NCI-H82 treated with DMSO at 0.1 percent for 48 hours (cell line): ENCODE data around the gene CES2.

Source experiments
- DNase-seq: peaks from one replicate; lab custom pipeline; 2025; ENCODE audit not compliant: unreplicated experiment; lab: John Stamatoyannopoulos, UW

The CES2 gene

DNA sequence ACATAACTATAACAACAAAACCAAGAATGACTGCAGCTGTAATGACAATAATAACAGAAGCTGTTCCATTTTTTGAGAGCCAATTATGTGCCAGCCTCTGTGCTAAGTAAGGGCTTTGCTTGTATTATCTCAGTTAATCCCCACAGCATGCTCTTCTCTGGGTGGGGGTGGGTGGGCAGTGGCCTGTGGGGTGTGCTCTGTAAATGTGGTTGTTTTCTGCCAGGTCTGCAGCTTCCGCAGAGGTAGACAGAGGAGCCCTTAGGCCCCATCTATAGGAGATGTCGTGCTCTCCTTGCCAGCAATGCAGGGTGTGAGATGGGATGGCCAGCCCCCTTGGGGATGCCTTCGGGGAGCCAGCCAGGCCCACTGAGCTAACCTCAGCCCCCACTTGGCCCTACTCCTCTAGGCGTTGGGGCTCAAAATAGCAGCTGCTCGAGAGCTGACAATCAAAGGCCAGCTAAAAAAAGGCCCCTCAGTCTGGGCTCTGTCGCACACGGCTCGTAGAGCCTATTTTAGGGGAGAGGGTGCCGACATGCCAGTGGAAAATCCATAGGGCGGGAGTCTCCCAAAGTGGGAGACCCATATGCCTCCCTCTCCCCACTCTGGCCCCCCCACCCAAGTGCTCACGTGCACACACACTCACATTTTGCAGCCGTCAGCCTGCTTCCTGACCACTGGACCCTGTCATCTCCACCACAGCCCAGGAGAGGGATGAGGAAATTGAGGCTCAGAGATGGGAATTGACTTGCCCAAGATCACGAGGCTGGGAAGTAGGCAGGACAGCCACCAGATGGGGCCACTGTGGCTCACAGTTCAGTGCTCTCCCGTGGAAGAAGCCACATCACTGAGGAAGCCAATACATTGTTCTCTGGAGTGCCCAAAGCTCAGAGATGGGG lies 32.4 kb upstream of the CES2 start:
- peak; percentile 48 for DNase-seq

DNA sequence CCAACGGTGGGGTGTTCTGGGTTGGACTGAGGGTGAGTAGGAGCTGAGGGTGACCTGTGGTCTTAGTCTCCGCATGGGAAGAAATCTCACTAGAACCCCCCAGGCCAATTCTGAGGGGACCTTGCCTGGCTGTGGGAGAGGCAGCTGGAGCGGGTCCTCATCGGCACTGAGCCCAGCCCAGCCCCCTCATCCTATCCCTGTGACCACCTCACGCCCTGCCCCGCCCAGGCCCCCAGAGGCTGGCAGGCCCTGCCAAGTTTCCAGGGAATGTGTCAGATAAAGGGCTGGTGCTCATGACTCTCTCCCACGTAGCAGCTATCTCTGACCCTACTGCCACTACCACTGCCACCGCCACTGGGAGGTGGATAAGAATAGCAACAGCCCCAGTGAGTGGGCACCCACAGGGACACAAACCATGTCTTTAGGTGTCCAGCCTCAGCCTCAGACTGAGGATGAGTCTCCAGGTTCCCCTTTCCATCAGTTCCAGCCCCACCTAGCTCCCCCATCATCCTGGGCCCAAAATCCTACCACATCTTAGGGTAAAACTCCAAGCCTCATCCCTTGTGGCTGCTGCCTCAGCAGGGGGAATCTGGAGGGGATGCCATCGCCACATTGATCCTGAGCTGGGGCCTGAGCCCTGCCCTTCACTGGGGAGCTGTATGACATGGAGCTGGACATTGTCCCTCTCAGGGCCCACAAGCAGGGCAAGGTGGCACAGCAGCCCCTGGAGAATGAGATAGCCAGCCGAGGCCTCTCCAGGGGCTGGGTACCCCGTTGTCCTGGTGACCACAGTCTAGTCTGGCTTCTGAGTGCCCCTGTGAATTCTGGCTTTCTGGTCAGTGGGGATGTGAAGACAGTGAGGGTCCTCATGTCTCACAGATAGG lies 31.5 kb upstream of the CES2 start:
- DNase-seq = no peak

- no peak for DNase-seq
These were observed 30.9 kb upstream of the CES2 start for GRCh38 chr16:66904428-66904845.

GRCh38 chr16:66904846-66905632 lies 30.3 kb upstream of the CES2 start:
- no peak for DNase-seq

DNA sequence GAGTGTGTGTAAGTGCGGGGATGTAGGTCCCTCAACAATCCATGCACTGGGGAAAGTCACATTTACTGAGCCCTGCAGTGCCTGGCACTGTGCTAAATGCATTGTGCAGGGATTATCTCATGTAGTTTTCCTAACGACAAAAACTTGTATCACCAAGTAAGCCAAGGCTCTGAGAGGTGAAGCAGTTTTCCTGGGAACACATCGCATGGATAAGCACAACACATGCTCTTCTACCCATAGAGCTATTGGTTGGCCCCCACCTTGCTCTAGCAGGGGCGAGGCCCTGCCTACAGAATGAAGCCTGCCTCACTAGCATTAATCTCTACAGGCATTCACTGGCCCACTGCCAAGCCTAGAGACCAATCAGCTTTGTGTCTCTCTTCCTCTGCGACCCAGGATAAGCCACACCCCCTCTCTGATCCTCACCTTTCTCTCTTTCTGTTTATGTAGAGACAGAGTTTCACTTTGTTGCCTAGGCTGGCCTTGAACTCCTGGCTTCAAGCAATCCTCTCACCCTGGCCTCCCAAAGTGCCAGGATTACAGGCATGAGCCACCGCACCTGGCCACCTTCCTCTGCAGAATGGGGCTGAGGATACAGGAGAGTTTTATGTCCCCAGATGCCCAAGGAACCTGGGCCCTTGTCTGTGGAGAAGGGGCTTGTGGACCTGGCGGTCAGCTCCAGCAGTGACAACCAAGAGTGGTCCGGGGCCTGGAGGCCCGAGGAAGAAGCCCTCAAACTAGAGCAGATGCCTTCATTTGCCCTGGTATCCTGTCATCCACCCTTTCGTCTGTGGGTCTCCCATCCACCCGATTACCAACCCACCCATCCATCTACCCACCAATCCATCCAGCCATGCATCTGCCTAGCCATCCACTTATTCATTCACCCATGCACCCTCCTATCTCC lies 29.4 kb upstream of the CES2 start:
- DNase-seq = peak; percentile 87

DNA sequence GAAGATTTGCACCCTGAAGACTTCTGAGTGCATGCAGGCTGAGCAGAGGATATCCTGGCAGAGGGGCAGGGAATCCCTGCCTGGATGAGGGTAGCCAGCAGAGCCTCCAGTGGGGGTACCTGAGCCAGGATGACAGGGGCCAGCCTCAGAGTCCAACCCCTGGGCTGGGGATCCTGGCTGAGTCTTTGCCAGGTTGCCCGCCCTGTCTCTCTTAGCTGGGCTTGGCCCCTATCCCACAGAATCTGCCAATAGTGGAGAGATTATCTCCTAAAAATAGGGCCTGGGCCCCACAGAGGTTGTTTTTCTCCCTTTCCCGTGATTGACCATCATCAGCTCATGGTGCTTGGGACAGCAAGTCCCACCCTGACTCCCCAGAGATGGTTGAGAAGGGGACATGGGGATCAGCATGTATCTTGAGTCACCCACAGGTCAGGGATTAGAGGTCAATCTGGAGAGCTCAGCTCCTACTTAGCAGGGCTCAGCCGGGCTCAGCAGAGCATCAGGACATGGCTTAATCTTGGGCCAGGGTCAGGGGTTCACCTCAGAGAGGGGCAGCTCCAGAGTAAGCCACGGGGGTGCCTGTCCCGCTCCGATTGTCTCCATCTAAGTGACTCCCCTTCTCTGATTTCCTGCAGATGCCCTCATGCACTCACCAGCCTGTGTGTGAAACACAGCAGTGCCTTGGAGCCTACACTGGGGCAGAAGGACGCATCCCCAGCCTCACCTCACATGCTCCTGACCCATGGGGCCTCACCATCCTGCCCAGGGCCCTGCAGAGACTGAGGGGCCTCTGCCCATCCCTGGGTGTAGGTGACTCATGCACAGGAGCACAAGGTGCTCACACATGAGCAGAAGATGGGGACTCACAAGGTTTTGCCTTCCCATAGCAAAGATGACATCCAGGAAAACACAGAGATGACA lies 28.1 kb upstream of the CES2 start:
- no peak for DNase-seq

DNA sequence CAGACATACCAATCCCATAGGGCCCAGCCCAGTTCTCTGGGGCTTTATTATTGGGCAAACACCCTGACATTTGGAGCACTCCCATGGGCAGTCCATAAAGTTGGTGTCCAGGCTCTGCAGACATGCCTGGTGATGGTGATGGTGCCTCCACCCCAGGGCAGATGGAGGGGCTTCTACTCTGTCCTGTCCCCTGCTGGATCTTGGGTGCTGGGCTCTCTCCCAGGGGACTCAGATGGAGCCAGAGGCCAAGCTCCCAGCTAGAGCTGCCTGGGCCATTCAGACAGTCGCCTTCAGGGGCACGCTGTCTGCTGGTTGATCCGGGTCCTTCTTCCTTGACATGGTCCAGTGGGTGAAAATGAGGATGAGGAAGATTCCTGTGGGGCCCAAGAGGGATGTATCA lies 27.2 kb upstream of the CES2 start:
- no peak for DNase-seq

- no peak for DNase-seq
These were observed 26.4 kb upstream of the CES2 start for GRCh38 chr16:66908762-66909559.

GRCh38 chr16:66910175-66910940 lies 25.0 kb upstream of the CES2 start:
- DNase-seq = no peak

- no peak for DNase-seq
These were observed 24.2 kb upstream of the CES2 start for GRCh38 chr16:66911112-66911511.

DNA sequence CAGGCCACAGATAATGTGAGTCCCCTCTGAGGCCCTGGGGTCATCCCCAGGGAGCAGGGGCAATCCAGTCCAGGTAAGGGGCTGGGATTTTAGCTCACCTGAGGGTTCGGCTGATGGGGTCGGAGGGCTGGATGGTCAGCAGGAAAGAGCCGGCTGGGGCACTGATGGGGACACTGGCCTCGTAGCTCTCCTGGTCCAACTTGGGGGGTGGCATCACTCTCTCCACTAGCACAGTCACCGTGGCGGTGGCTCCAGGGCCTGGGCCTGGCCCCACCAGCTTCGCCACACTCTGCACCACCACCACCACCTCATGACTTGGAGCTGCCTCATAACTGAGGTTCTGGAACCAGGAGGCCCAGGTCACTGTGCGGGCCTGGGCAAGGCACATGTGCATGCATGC lies 23.5 kb upstream of the CES2 start:
- DNase-seq = no peak

DNA sequence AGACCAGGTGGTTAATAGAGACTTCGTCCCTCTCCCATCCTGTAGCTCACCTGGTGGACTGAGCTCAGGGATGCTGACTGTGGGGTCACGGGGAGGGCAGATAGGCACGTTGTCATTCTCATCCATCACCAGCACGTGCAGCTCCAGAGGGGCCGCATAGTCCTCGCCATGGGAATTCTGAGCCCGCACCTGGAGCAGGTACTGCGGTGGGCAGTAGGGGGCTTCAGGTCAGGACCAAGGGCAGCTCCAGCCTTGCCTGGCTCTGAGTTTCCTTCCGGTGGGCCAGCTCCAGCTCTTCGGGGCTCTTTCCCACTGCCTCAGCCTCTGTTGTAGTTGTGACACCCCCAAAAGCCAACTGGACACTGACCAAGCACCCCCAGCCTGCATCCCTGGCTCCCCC lies 22.2 kb upstream of the CES2 start:
- DNase-seq = no peak

DNA sequence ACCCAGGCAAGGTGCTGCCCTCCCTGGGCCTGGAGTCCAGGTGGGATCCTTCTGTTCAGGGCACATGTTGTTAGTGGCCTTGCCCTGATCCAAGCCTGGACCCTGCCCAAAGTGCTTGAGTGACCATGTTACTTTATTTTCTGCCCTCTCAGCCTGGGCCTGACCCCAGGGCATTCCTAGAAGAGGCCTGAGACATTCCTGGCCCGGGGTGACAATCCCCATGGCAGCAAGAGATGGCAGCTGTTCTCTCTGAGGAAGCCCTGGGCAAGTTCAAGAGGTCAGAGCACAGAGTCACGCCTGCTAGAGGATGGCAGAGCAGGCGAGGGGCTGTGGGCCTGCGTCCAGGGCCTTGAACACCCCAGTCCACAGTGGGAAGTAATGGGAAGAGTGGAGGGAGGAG lies 21.6 kb upstream of the CES2 start:
- no peak for DNase-seq

DNA sequence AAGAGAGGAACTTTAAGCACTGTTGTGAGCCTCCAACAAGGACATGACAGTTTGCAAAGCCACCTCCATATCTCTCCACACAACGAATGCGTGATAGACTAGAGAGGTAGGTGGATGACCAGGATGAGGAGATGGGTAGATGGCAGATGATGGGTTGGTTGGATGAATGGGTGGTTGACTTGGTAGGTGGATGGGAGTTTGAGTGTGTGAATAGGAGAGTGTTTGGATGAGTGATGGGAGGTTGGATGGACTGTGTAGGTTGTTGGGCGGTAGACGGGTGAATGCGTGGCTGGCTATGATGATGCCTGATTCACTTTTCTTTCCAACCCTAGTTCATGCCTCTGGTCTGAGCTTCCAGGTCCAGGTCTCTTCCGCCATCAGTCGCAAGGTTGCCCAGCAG lies 20.8 kb upstream of the CES2 start:
- DNase-seq = no peak

DNA sequence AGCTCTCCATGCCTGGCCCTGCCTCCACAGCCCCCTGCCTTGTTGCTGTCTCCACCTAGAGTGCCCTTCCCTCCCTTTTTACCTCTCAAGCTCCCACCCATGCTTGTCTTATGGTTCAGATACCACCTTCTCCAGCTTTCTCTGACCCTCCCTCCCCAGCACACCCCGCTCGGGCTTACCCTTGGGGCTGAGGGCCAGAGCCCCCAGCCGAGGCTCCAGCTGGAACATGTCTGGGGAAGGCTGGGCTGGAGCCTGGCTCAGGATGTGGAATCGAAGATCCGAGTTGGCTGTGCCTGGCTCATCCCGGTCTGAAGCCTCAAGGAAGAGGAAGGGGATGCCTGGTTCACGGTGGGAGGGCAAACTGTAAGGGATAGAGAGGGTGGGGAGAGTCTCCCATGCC lies 20.3 kb upstream of the CES2 start:
- no peak for DNase-seq

DNA sequence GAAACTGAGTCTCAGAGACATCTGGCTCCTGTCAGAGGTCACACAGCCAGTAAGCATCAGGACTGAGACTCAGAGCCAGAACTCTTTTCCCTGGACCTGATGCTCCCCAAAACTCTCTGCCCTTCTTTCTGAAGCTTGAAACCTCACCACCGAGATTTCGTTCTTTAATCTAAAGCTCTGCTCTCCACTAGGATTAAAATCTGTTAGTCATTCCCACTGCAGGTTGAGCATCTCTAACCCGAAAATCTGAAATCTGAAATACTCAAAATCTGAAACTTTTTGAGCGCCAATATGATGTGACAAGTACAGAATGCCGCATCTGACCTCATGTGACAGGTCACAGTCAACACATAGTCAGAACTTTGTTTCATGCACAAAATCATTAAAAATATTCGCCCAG lies 18.8 kb upstream of the CES2 start:
- no peak for DNase-seq

DNA sequence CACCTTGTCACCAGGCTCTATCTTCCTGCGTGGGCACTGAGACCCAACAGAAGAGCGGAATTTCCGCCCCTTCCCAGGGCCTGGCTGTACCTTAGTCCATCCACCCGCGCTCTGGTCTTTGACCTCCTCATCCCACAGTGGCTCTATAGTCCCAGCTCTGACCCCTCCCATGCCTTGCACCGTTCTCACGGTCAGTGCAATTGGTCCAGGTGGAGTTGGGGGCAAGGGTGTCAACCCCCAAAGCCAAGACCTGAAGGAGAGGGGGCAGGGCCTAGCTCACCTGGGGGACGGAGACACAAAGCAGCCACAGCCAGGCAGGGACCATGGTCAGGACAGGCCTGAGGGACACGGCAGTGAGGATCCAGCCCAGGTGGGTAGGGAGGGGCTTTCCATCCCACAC lies 17.6 kb upstream of the CES2 start:
- no peak for DNase-seq

- DNase-seq = no peak
These were observed 17.0 kb upstream of the CES2 start for GRCh38 chr16:66918355-66918754.
